GM23248 (cell line): Measurements from ENCODE around the gene HTT.

Experiments
- EZH2 ChIP-seq: fragments of 200-600 bp; sonication (generic); IDR thresholded peaks from 2 replicates; pipeline ENCODE4 v1.6.1; 2018; ENCODE audit warnings: antibody characterized with exemption, mild to moderate bottlenecking; ENCODE audit not compliant: insufficient read depth, poor library complexity, severe bottlenecking
- EZH2phosphoT487 ChIP-seq: fragments of 200-600 bp; sonication (generic); IDR thresholded peaks from 2 replicates; pipeline ENCODE4 v1.6.1; 2018; ENCODE audit warnings: antibody characterized with exemption, moderate library complexity, mild to moderate bottlenecking, low read depth; ENCODE audit not compliant: insufficient read depth

DNA sequence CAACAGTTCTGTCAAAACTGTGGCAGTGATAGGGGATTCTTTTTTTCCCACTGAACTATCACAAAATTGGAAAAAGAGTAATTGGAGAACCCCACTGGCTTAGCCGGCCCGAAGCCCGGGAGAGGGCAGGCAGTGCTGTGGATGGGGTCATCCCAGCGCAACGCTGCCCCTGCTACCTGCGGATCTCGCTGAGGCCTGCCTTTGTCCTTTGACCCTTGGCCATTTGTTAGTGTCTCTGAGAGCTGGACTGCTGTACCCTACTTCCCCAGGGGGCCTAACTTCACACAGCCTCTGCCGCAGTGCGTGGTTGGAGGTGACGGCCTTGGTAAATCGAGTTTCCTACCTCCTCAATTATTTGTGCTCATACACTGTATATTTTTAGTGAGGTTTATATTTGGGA, 131.5 kb downstream of the HTT start:
- TF ChIP-seq EZH2 (no peak), EZH2phosphoT487 (no peak)
